T-helper 2 cell treated with Interferon-gamma antibody and Interleukin-4, amounts not matched to agents 100 ng/mL and 5 ng/mL, for 36 hours (primary cell): ENCODE data around the gene AAK1. TPM values are rescaled to one million over a fixed set of nuclear protein-coding genes. Genes with fewer than 3 reads are reported as not detected.

Experiments
- total RNA-seq: library from RNA; stranded (reverse); gene quantifications from 2 replicates; pipeline ENCODE4 v1.2.3, GENCODE V29; 2022

The AAK1 gene
- total RNA-seq, 1 donor from 2014 or later: 113 TPM

Other genes with a start within 250 kb of the AAK1 start
- gene NFU1, start 206.3 kb downstream of the AAK1 start, total RNA-seq: 30.0 and 33.9 TPM in 2 replicates
- 94.6 and 96.7 TPM in 2 replicates for gene ANXA4, start 98.4 kb upstream of the AAK1 start, total RNA-seq
- gene GMCL1, start 185.9 kb upstream of the AAK1 start, total RNA-seq: 32.4 and 34.8 TPM in 2 replicates